ENCODE results near the gene THSD7B.

The THSD7B gene

GRCh38 chr2:137167651-137168050, 402.3 kb downstream of the THSD7B start:
- Histone ChIP-seq H3K4me2 (ENCODE audit: low read length) (no peak overlapping the region), H3K9ac (ENCODE audit: low read length) (no peak overlapping the region), H3K4me1 (ENCODE audit: insufficient read depth, low read length, severe bottlenecking) (no peaks in the 10 kb centered on the region), H3F3A (ENCODE audit: insufficient read depth, low read length) (no peaks in the 10 kb centered on the region), H3K36me3 (ENCODE audit: insufficient read depth, low read length) (no peaks in the 10 kb centered on the region), H3K9me2 (ENCODE audit: low read depth, low read length) (no peaks in the 10 kb centered on the region), H3K79me2 (ENCODE audit: insufficient read depth, low read length) (no peaks in the 10 kb centered on the region), H3K4me3 (ENCODE audit: low read depth, low read length, poor library complexity, severe bottlenecking) (no peak overlapping the region), H3K9me3 (ENCODE audit: low read length) (no peaks in the 10 kb centered on the region), H3K27me3 (ENCODE audit: insufficient read depth, low read length) (no peaks in the 10 kb centered on the region), H4K20me1 (ENCODE audit: insufficient read depth, low read length) (no peaks in the 10 kb centered on the region), H3K27ac (ENCODE audit: low read depth, low read length, poor library complexity, severe bottlenecking) (no peak overlapping the region), H2AFZ (ENCODE audit: low read length) (no peak overlapping the region)
- TF ChIP-seq EZH2 (IDR thresholded peaks at IDR 0.05; ENCODE audit: borderline replicate concordance, low read length): no peak
- TF ChIP-seq CTCF (IDR thresholded peaks at IDR 0.05; ENCODE audit: low read length): no peak

GRCh38 chr2:137168552-137168951, 403.2 kb downstream of the THSD7B start:
- H3K9me3 ChIP-seq (ENCODE audit: low read length): no peaks in the 10 kb centered on the region
- TF ChIP-seq CTCF (IDR thresholded peaks at IDR 0.05; ENCODE audit: low read length): no peak
- TF ChIP-seq EZH2 (IDR thresholded peaks at IDR 0.05; ENCODE audit: borderline replicate concordance, low read length): no peak
- no peak overlapping the region for H3K4me3 ChIP-seq (ENCODE audit: low read depth, low read length, poor library complexity, severe bottlenecking)
- no peak overlapping the region for H3K27ac ChIP-seq (ENCODE audit: low read depth, low read length, poor library complexity, severe bottlenecking)
- no peaks in the 10 kb centered on the region for H3K27me3 ChIP-seq (ENCODE audit: insufficient read depth, low read length)
- no peaks in the 10 kb centered on the region for H4K20me1 ChIP-seq (ENCODE audit: insufficient read depth, low read length)
- no peak overlapping the region for H2AFZ ChIP-seq (ENCODE audit: low read length)
- no peaks in the 10 kb centered on the region for H3K4me1 ChIP-seq (ENCODE audit: insufficient read depth, low read length, severe bottlenecking)
- H3K4me2 ChIP-seq (ENCODE audit: low read length): no peak overlapping the region
- H3K36me3 ChIP-seq (ENCODE audit: insufficient read depth, low read length): no peaks in the 10 kb centered on the region
- no peak overlapping the region for H3K9ac ChIP-seq (ENCODE audit: low read length)
- H3F3A ChIP-seq (ENCODE audit: insufficient read depth, low read length): no peaks in the 10 kb centered on the region
- H3K79me2 ChIP-seq (ENCODE audit: insufficient read depth, low read length): no peaks in the 10 kb centered on the region
- no peaks in the 10 kb centered on the region for H3K9me2 ChIP-seq (ENCODE audit: low read depth, low read length)

- H3K4me2 ChIP-seq (ENCODE audit: low read length): no peak overlapping the region
- no peaks in the 10 kb centered on the region for H3K4me1 ChIP-seq (ENCODE audit: insufficient read depth, low read length, severe bottlenecking)
- no peaks in the 10 kb centered on the region for H3K9me2 ChIP-seq (ENCODE audit: low read depth, low read length)
- no peak for TF ChIP-seq CTCF (IDR thresholded peaks at IDR 0.05; ENCODE audit: low read length)
- no peak for TF ChIP-seq EZH2 (IDR thresholded peaks at IDR 0.05; ENCODE audit: borderline replicate concordance, low read length)
- H3K4me3 ChIP-seq (ENCODE audit: low read depth, low read length, poor library complexity, severe bottlenecking): no peak overlapping the region
- H3K9ac ChIP-seq (ENCODE audit: low read length): no peak overlapping the region
- no peaks in the 10 kb centered on the region for H3K79me2 ChIP-seq (ENCODE audit: insufficient read depth, low read length)
- H2AFZ ChIP-seq (ENCODE audit: low read length): no peak overlapping the region
- H4K20me1 ChIP-seq (ENCODE audit: insufficient read depth, low read length): no peaks in the 10 kb centered on the region
- H3K27ac ChIP-seq (ENCODE audit: low read depth, low read length, poor library complexity, severe bottlenecking): no peak overlapping the region
- no peaks in the 10 kb centered on the region for H3K36me3 ChIP-seq (ENCODE audit: insufficient read depth, low read length)
- H3K27me3 ChIP-seq (ENCODE audit: insufficient read depth, low read length): no peaks in the 10 kb centered on the region
- H3F3A ChIP-seq (ENCODE audit: insufficient read depth, low read length): no peaks in the 10 kb centered on the region
- no peaks in the 10 kb centered on the region for H3K9me3 ChIP-seq (ENCODE audit: low read length)
Observed at GRCh38 chr2:137172162-137172561, 406.8 kb downstream of the THSD7B start.
